Endothelial cell of umbilical vein (primary cell): ENCODE results near the gene ALX3. TPM values are rescaled to one million over a fixed set of nuclear protein-coding genes. Genes with fewer than 3 reads are reported as not detected.

ENCODE experiments used
- BruUV-seq: library from RNA; stranded (reverse); fragments of 400-500 nt; replicated peaks from 2 replicates; lab custom pipeline; 2021; lab: Mats Ljungman, UMichigan
- CTCF ChIA-PET: fragments of 300-600, 350-600 bp; sonication (Branson Sonifier 250); formaldehyde crosslinking; loops from one replicate; lab custom pipeline; 2021; ENCODE audit warnings: antibody characterized with exemption, inconsistent platforms; lab: Charles Lee
- POLR2A ChIA-PET: fragments of 300-600, 350-600 bp; sonication (Branson Sonifier 250); formaldehyde crosslinking; loops from one replicate; lab custom pipeline; 2021; ENCODE audit warnings: antibody characterized with exemption, inconsistent platforms; lab: Charles Lee
- DNase-seq: peaks from one replicate; pipeline ENCODE4 v3.0.0-alpha.2; 2011; ENCODE audit warnings: low read depth, low spot score
- FAIRE-seq: peaks from 2 replicates; lab custom pipeline; 2011; peaks lifted over from hg19 to GRCh38; lab: Jason Lieb, UNC
- H2AFZ ChIP-seq: 2 replicates; pipeline ENCODE4 v1.6.0; 2012; ENCODE audit warnings: low read depth, low read length, control low read depth, inconsistent platforms
- H3K27ac ChIP-seq: 2 replicates; pipeline ENCODE4 v1.5.1; 2011; ENCODE audit warnings: low read depth, mild to moderate bottlenecking, control low read depth, low read length, moderate library complexity; ENCODE audit not compliant: insufficient read depth
- H3K27me3 ChIP-seq, 2 experiments: 2 replicates each; pipeline versions ENCODE4 v1.6.0 to v1.6.1; 2011; ENCODE audit warnings: low read length in 2 of 2, mixed read lengths in 1 of 2; ENCODE audit not compliant: control insufficient read depth in 2 of 2, insufficient read depth in 2 of 2
- H3K36me3 ChIP-seq, 2 experiments: 2 replicates in 1 of 2; 3 replicates in 1 of 2; pipeline ENCODE4 v1.5.1; 2011; ENCODE audit warnings: low read length in 2 of 2, mild to moderate bottlenecking in 1 of 2, moderate library complexity in 1 of 2; ENCODE audit not compliant: control insufficient read depth in 2 of 2, insufficient read depth in 2 of 2; ENCODE audit errors: extremely low read depth in 1 of 2
- H3K4me1 ChIP-seq: 3 replicates; pipeline ENCODE4 v1.5.1; 2011; ENCODE audit warnings: mild to moderate bottlenecking, low read length; ENCODE audit not compliant: control insufficient read depth, insufficient read depth; ENCODE audit errors: extremely low read depth
- H3K4me2 ChIP-seq: 2 replicates; pipeline ENCODE4 v1.6.1; 2011; ENCODE audit warnings: low read length, control low read depth, mixed read lengths; ENCODE audit not compliant: insufficient read depth
- H3K4me3 ChIP-seq, 3 experiments: fragments of 200-600 bp in 1 of 3; sonication (generic), shearing (Covaris generic) in 1 of 3; replicated peaks in 1 of 3; 2 replicates each; pipeline ENCODE4 v1.5.1; 2011 to 2016; ENCODE audit warnings: control low read depth in 3 of 3, low read length in 3 of 3, mild to moderate bottlenecking in 2 of 3, inconsistent platforms in 1 of 3, low read depth in 1 of 3, moderate library complexity in 1 of 3; ENCODE audit not compliant: insufficient read depth in 1 of 3
- H3K79me2 ChIP-seq: 2 replicates; pipeline ENCODE4 v1.6.0; 2012; ENCODE audit warnings: low read length, inconsistent platforms; ENCODE audit not compliant: control insufficient read depth, insufficient read depth
- H3K9ac ChIP-seq: replicated peaks from 2 replicates; pipeline ENCODE3; 2011; ENCODE audit warnings: low read length, control low read depth; ENCODE audit not compliant: insufficient read depth; ENCODE audit errors: extremely low read depth
- H3K9me1 ChIP-seq: replicated peaks from 3 replicates; pipeline ENCODE4 v1.6.0; 2011; ENCODE audit warnings: mild to moderate bottlenecking, low read length; ENCODE audit not compliant: control insufficient read depth, insufficient read depth; ENCODE audit errors: extremely low read depth
- H3K9me3 ChIP-seq: replicated peaks from 2 replicates; pipeline ENCODE4 v1.5.1; 2012; ENCODE audit warnings: low read length, inconsistent platforms; ENCODE audit not compliant: control insufficient read depth, insufficient read depth
- H4K20me1 ChIP-seq: replicated peaks from 2 replicates; pipeline ENCODE3; 2011; ENCODE audit warnings: mild to moderate bottlenecking, low read length; ENCODE audit not compliant: control insufficient read depth, insufficient read depth; ENCODE audit errors: extremely low read depth
- EZH2 ChIP-seq: IDR thresholded peaks from 2 replicates; pipeline ENCODE4 v1.6.1; 2012; ENCODE audit warnings: borderline replicate concordance, low read depth, mild to moderate bottlenecking, moderate library complexity, low read length, inconsistent platforms; ENCODE audit not compliant: severe bottlenecking
- FOS ChIP-seq: IDR thresholded peaks from 2 replicates; pipeline ENCODE4 v1.6.1; 2011; ENCODE audit warnings: mild to moderate bottlenecking, low read length, moderate library complexity, borderline replicate concordance; ENCODE audit not compliant: insufficient read depth
- dilution Hi-C: fragments of 300-500 bp; cut with MboI; formaldehyde crosslinking; loops from one replicate; pipeline ENCODE4 v1.15.0; 2019; ENCODE audit warnings: low sequenced_read_pairs; ENCODE audit not compliant: extremely low pct_ligation_motif_present
- intact Hi-C: fragments of 100-400 bp; cut with micrococcal nuclease; formaldehyde crosslinking; loops from one replicate; pipeline ENCODE4 v1.10.0; 2022
- polyA plus RNA-seq, 4 experiments: library from polyadenylated mRNA; depleted of rRNA in 3 of 4; stranded (reverse) in 3 of 4; unstranded in 1 of 4; fragments of >200 nt; gene quantifications; 2 replicates each; pipeline versions ENCODE4 v1.2.1 to v1.2.3, GENCODE V29; 2011 to 2012; ENCODE audit warnings: missing spikeins in 1 of 4
- total RNA-seq: library from RNA; stranded (reverse); gene quantifications from 2 replicates; pipeline ENCODE4 v1.2.3, GENCODE V29; 2021
- TF ChIP-seq, protein P1 (sequence below): IDR thresholded peaks from 2 replicates; pipeline ENCODE4 v1.6.1; 2011; ENCODE audit not compliant: insufficient read depth, insufficient read length

The ALX3 gene
- total and polyA plus RNA-seq, 2 donors (not counting 3 experiments of a cell fraction or from before 2014, with no cell fraction given) = not detected

DNA sequence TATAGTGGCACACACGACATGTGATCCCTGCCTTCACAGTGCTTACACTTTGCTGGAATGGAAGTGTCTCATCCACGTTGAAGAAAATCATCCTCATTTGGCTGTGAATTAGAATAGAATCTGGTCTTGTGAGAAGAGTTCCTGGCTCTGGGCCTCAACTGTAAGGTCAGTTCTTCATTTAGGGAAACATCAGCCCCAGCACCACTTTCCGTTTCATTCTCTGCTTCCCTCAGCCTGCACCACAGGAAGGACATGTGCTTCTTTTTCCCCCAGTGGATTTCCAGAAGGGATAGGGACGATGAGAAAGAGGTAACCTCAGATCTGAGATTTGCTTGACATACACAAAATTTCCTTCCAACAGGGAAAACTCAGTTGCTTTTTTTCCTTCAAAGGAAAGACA is 3.7 kb upstream of the ALX3 start:
- no peak overlapping the region for H3K4me2 ChIP-seq
- TF ChIP-seq, protein P1, sequence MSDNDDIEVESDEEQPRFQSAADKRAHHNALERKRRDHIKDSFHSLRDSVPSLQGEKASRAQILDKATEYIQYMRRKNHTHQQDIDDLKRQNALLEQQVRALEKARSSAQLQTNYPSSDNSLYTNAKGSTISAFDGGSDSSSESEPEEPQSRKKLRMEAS = no peak
- TF ChIP-seq FOS = no peak
- no peak for DNase-seq
- dilution Hi-C loops = no loop called here
- H2AFZ ChIP-seq = no peak overlapping the region
- no peaks in the 10 kb centered on the region for H3K79me2 ChIP-seq
- H3K4me1 ChIP-seq = no peaks in the 10 kb centered on the region
- H3K4me3 ChIP-seq = no peak overlapping the region
- FAIRE-seq = no peak
- POLR2A ChIA-PET = no interaction called here
- CTCF ChIA-PET = interaction anchor here (1.6 to 4.4 kb wide), 2 partner anchors 14 to 20 kb away, joined by 5 to 23 read pairs; no protein-coding TSS in a partner anchor
- intact Hi-C loops = no loop called here
- no peaks in the 10 kb centered on the region for H4K20me1 ChIP-seq
- BruUV-seq = no TSS peak
- H3K9me3 ChIP-seq = no peaks in the 10 kb centered on the region
- H3K36me3 ChIP-seq = no peaks in the 10 kb centered on the region
- no peak overlapping the region for H3K9ac ChIP-seq
- no peak overlapping the region for H3K27ac ChIP-seq
- H3K9me1 ChIP-seq = no peaks in the 10 kb centered on the region
- peaks cover 56 to 77% of the 10 kb centered on the region in 2 experiments for H3K27me3 ChIP-seq

DNA sequence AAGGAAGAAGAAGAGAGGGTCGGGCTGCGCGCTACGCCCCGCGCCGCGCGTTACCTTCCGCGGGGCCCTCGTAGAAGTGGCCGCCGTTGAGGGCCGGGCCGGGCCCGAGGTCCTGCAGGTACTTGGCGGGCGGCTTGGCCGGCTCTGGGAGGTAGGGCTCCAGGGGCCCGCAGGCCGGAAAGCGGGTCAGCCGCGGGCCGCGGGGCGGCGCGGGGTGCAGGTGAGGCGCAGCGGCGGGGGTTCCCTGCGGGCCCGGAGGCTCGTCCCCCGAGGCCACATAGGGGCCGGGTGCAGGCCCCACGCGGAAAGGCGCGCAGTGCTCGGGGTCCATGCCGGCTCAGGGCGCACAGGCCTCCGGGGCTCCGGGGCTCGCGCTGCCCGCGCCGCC is 196 bp downstream of the ALX3 start:
- H3K4me2 ChIP-seq = no peak overlapping the region
- H3K4me1 ChIP-seq = no peaks in the 10 kb centered on the region
- BruUV-seq = no TSS peak
- H3K79me2 ChIP-seq = no peaks in the 10 kb centered on the region
- no peaks in the 10 kb centered on the region for H3K9me3 ChIP-seq
- ChIA-PET POLR2A (no interaction called here), CTCF (interaction anchor here (3.5 kb wide), 1 partner anchor 11 kb away, joined by 13 read pairs; no protein-coding TSS in a partner anchor)
- no peak for FAIRE-seq
- no peak overlapping the region for H2AFZ ChIP-seq
- no peak overlapping the region for H3K4me3 ChIP-seq
- dilution Hi-C loops (no loop called here), intact Hi-C loops (no loop called here)
- no peak overlapping the region for H3K9ac ChIP-seq
- no peak overlapping the region for H3K27ac ChIP-seq
- no peak for DNase-seq
- peak; percentile 9 for TF ChIP-seq EZH2
- TF ChIP-seq, protein P1 = no peak
- H3K36me3 ChIP-seq = no peaks in the 10 kb centered on the region
- H3K9me1 ChIP-seq = no peaks in the 10 kb centered on the region
- H3K27me3 ChIP-seq = peaks cover 76 to 91% of the 10 kb centered on the region in 2 experiments
- H4K20me1 ChIP-seq = no peaks in the 10 kb centered on the region
